WERI-Rb-1 (cell line): Measurements from ENCODE around the gene OPRD1.
A peak's percentile ranks its signal among the peaks of the same experiment; 100 is the strongest.

Source experiments
- DNase-seq: peaks from one replicate; pipeline ENCODE4 v3.0.0-alpha.2; 2020
- H3K27ac ChIP-seq: fragments of 250-450 bp; sonication (Bioruptor Pico); 2 replicates; pipeline ENCODE4 v1.5.1; 2020; ENCODE audit warnings: mild to moderate bottlenecking, moderate library complexity
- H3K27me3 ChIP-seq: fragments of 250-450 bp; sonication (Bioruptor Pico); 2 replicates; pipeline ENCODE4 v1.5.1; 2021; ENCODE audit warnings: mild to moderate bottlenecking, low read depth, moderate library complexity; ENCODE audit not compliant: insufficient read depth, severe bottlenecking
- H3K36me3 ChIP-seq: fragments of 250-450 bp; sonication (Bioruptor Pico); 2 replicates; pipeline ENCODE4 v1.5.1; 2020; ENCODE audit warnings: mild to moderate bottlenecking, moderate library complexity
- H3K4me3 ChIP-seq: 2 replicates; pipeline ENCODE4 v1.5.1; 2011; ENCODE audit warnings: low read depth, mild to moderate bottlenecking, control low read depth, low read length
- H3K9me3 ChIP-seq: fragments of 250-450 bp; sonication (Bioruptor Pico); 2 replicates; pipeline ENCODE4 v1.5.1; 2021; ENCODE audit warnings: mild to moderate bottlenecking, moderate library complexity; ENCODE audit not compliant: severe bottlenecking
- TF ChIP-seq, protein P1 (sequence below): IDR thresholded peaks from 2 replicates; pipeline ENCODE4 v1.5.1; 2011; ENCODE audit warnings: low read depth, mild to moderate bottlenecking, control low read depth, inconsistent platforms, low read length

The OPRD1 gene

DNA sequence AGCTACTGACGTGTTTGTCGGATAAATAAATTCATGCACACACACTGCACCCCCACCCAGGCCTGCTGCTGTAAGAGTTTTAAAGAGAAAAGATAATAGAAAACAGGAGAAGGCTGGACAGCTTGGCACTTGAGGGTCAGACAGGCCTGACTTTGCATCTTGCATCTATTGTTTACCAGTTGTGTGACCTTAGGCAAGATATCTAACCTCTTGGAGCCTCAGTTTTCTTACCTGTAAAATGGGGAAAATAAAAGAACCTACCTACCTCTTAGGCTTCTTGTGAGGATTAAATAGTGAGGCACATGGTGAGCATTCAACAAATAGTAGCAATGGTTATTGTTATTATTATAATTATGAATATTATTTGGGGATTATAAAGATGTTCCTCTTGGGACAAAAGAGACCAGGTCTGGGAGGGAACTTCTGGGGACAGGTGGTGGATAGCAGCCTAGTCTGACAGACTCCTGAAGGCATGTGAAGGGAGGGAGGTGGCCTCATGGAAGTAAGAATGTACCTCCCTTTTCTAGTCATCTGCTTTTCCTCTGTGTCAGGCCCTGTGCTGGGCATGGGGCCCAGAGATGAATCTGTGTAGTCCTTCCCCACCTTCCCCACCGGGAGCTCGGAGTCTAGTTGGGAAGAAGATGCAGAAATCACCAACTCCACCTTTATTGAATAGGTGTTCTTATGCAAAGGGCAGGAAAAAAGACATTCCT, 84.1 kb downstream of the OPRD1 start:
- Histone ChIP-seq H3K27me3 (no peaks in the 10 kb centered on the region), H3K4me3 (no peak overlapping the region)
- TF ChIP-seq, protein P1, sequence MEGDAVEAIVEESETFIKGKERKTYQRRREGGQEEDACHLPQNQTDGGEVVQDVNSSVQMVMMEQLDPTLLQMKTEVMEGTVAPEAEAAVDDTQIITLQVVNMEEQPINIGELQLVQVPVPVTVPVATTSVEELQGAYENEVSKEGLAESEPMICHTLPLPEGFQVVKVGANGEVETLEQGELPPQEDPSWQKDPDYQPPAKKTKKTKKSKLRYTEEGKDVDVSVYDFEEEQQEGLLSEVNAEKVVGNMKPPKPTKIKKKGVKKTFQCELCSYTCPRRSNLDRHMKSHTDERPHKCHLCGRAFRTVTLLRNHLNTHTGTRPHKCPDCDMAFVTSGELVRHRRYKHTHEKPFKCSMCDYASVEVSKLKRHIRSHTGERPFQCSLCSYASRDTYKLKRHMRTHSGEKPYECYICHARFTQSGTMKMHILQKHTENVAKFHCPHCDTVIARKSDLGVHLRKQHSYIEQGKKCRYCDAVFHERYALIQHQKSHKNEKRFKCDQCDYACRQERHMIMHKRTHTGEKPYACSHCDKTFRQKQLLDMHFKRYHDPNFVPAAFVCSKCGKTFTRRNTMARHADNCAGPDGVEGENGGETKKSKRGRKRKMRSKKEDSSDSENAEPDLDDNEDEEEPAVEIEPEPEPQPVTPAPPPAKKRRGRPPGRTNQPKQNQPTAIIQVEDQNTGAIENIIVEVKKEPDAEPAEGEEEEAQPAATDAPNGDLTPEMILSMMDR = no peak

DNA sequence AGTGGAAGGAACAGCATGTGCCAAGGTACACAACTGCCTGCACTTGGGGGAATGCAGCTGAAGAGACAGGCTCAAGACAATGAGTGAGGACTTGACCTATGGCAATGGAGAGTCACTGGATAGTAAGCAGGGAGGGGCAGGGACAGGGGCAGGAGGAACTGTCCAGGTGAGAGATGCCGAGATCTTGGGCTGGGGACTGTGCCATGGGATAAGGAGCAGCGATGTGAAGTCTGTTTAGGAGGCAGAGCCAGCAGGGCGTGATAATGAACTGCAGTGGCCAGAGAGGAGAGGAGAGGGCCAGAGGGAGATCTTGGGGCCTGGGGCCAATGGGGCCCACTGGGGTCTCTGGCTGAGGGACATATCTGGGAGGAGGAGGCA, 84.6 kb downstream of the OPRD1 start:
- TF ChIP-seq, protein P1 = no peak
- H3K4me3 ChIP-seq = no peak overlapping the region
- no peaks in the 10 kb centered on the region for H3K27me3 ChIP-seq
- H3K27ac ChIP-seq = no peak overlapping the region
- no peaks in the 10 kb centered on the region for H3K9me3 ChIP-seq
- DNase-seq = no peak
- no peaks in the 10 kb centered on the region for H3K36me3 ChIP-seq

More for the DNA sequence above, 84.1 kb downstream of the OPRD1 start:
- H3K9me3 ChIP-seq = no peaks in the 10 kb centered on the region
- no peaks in the 10 kb centered on the region for H3K36me3 ChIP-seq
- DNase-seq = no peak
- no peak overlapping the region for H3K27ac ChIP-seq

DNA sequence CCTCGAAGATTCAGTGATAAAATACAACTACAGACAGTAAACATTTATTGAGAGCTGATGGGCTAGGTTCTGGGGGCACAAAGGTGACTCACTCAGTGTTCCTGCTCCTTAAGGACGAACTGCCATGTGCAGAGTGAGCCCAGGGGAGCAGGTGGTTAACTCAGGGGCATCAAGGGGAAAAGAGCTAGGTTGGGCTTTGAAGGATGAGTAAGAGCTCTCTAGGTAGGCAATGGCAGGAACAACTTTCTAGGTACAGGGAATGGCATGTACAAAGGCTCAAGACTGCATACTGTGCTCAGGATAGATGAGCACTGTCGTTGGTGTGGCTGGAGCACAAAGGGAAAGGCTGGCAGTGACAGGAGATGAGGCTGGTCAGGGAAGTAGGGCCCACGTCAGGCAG, 85.8 kb downstream of the OPRD1 start:
- DNase-seq = no peak
- H3K27ac ChIP-seq = no peak overlapping the region
- H3K4me3 ChIP-seq = no peak overlapping the region
- no peaks in the 10 kb centered on the region for H3K9me3 ChIP-seq
- H3K27me3 ChIP-seq = no peaks in the 10 kb centered on the region
- TF ChIP-seq, protein P1 = no peak
- H3K36me3 ChIP-seq = no peaks in the 10 kb centered on the region

DNA sequence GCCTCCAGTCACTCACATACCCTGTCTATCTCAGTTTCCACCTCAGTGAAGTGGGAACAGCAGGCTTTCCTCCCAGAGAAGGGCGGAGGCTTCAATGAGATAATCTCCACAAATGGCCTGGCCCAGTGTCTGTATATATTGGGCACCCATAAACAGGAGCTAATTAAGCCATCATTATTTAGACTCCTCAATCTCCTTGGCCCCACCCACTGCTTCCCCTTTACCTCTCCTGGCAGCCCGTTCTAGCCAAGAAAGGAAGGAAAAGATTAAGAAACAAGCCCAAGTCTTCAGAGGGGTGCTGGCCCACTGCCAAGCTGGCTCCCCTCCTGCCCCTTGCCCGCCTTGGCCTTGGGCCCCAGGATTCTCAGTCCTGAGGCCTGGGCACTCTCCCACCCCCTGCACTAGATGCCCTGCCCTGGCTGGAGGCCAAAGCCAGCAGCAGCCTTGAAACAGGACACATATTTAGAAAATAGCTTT, 86.5 kb downstream of the OPRD1 start:
- Histone ChIP-seq H3K9me3 (no peaks in the 10 kb centered on the region), H3K4me3 (no peak overlapping the region), H3K27ac (peak overlapping the region; percentile 66), H3K27me3 (no peaks in the 10 kb centered on the region), H3K36me3 (no peaks in the 10 kb centered on the region)
- TF ChIP-seq, protein P1 = no peak
- no peak for DNase-seq

DNA sequence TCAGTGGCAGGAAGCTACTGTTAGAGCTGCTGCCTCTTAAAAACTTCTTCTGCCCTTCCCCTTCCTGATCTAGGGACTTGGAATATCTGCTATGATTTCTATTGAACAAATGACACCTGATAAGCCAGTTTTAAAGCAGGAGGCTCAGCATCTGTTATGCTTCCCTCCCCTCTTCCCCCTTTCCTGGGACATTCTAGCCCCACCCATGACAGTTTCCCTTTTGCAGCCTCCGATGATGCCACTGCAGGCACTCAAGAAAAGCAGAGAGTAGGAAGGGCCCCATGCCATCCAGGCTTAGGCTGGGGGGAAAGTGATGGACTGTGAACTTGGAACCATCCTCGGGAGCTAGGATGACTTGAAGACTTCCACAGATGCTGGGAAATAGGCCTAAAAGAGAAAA, 87.3 kb downstream of the OPRD1 start:
- peak; percentile 46 for DNase-seq
- TF ChIP-seq, protein P1 = no peak
- Histone ChIP-seq H3K27ac (peak overlapping the region; percentile 66), H3K4me3 (no peak overlapping the region), H3K27me3 (no peaks in the 10 kb centered on the region), H3K36me3 (no peaks in the 10 kb centered on the region), H3K9me3 (no peaks in the 10 kb centered on the region)

DNA sequence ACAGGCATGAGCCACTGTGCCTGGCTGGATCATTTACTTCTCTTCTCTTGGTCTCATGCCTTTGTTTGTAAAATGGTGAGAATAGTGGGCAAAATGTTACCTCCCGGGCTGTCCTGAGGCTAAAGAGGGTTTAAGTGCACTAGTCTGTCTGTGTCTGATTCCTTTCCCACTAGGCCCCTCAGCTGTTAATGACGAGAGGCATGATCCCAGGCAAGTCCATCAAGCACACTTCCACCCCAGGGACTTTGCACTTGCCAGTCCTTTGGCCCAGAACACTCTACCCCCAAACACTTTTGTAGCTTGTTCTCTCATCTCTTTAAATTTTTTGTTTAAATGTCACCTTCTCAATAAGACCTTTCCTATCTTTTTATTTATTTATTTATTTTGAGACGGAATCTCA, 88.6 kb downstream of the OPRD1 start:
- Histone ChIP-seq H3K27ac (0 out of 2 replicates have a peak overlapping the region, but pooled peaks have one; percentile 31), H3K4me3 (no peak overlapping the region), H3K27me3 (no peaks in the 10 kb centered on the region), H3K9me3 (peaks cover 3% of the 10 kb centered on the region), H3K36me3 (no peaks in the 10 kb centered on the region)
- TF ChIP-seq, protein P1 = no peak
- DNase-seq = no peak
